ENCODE results near the gene ATCAY. TPM values are rescaled to one million over a fixed set of nuclear protein-coding genes. Genes with fewer than 3 reads are reported as not detected.

Gene ATCAY
- total RNA-seq, 1 experiment from 2014 or later = not detected

DNA sequence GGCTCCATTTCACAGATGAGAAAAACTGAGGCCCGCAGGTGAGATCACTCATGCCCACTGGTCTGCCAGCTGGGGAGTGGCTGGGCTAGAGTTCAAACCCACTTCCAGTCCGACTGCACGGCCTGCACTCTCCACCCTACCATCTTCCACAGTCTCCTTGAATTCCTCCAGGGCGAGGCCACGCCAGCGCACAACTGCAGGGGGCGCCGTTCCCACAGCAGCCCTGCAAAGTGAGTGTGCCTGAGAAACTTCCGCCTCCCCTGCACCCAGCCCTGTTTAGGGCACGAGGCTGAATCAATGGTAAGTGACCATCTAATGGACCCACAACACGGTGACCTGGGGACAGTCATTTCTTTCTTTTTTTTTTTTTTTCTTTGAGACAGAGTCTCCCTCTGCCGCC lies 829 bp upstream of the ATCAY start:
- intact Hi-C loops (cut with micrococcal nuclease) = no loop called here
- no peak for ATAC-seq
- no peak for DNase-seq
- H3F3A ChIP-seq (ENCODE audit: low read length, unreplicated experiment) = no peaks in the 10 kb centered on the region
- no peak overlapping the region for H2AFZ ChIP-seq (ENCODE audit: low read length)
- H3K4me3 ChIP-seq (ENCODE audit: low read length) = no peak overlapping the region
- no TSS peak for BruUV-seq (replicated peaks)
- H3K4me1 ChIP-seq (ENCODE audit: insufficient read depth, low read length) = no peaks in the 10 kb centered on the region
- POLR2A ChIA-PET (ENCODE audit: unreplicated experiment) = no interaction called here
- CTCF ChIA-PET = no interaction called here
- H3K9ac ChIP-seq (ENCODE audit: low read length) = no peak overlapping the region
- H3K27me3 ChIP-seq (ENCODE audit: low read length) = peaks cover 13% of the 10 kb centered on the region
- no peak for TF ChIP-seq EZH2phosphoT487 (IDR thresholded peaks at IDR 0.05; ENCODE audit: borderline replicate concordance, low read length)
- TF ChIP-seq, protein P1, sequence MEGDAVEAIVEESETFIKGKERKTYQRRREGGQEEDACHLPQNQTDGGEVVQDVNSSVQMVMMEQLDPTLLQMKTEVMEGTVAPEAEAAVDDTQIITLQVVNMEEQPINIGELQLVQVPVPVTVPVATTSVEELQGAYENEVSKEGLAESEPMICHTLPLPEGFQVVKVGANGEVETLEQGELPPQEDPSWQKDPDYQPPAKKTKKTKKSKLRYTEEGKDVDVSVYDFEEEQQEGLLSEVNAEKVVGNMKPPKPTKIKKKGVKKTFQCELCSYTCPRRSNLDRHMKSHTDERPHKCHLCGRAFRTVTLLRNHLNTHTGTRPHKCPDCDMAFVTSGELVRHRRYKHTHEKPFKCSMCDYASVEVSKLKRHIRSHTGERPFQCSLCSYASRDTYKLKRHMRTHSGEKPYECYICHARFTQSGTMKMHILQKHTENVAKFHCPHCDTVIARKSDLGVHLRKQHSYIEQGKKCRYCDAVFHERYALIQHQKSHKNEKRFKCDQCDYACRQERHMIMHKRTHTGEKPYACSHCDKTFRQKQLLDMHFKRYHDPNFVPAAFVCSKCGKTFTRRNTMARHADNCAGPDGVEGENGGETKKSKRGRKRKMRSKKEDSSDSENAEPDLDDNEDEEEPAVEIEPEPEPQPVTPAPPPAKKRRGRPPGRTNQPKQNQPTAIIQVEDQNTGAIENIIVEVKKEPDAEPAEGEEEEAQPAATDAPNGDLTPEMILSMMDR (conservative IDR thresholded peaks at IDR 0.05; ENCODE audit: low read depth, low read length) = no peak; the same call in 1 of the 2 replicates
- no peak for TF ChIP-seq EZH2 (IDR thresholded peaks at IDR 0.05; ENCODE audit: low read length, unreplicated experiment)
- H3K36me3 ChIP-seq (ENCODE audit: low read depth, low read length) = no peaks in the 10 kb centered on the region
- H3K4me2 ChIP-seq (ENCODE audit: low read length) = no peak overlapping the region
- no peaks in the 10 kb centered on the region for H3K9me3 ChIP-seq (ENCODE audit: low read length)
- no peak overlapping the region for H3K27ac ChIP-seq (ENCODE audit: low read length)
- H3K9me2 ChIP-seq (replicated peaks; ENCODE audit: low read length) = no peaks in the 10 kb centered on the region
- no peaks in the 10 kb centered on the region for H3K79me2 ChIP-seq (ENCODE audit: low read length)
- no peaks in the 10 kb centered on the region for H4K20me1 ChIP-seq (ENCODE audit: low read length)

DNA sequence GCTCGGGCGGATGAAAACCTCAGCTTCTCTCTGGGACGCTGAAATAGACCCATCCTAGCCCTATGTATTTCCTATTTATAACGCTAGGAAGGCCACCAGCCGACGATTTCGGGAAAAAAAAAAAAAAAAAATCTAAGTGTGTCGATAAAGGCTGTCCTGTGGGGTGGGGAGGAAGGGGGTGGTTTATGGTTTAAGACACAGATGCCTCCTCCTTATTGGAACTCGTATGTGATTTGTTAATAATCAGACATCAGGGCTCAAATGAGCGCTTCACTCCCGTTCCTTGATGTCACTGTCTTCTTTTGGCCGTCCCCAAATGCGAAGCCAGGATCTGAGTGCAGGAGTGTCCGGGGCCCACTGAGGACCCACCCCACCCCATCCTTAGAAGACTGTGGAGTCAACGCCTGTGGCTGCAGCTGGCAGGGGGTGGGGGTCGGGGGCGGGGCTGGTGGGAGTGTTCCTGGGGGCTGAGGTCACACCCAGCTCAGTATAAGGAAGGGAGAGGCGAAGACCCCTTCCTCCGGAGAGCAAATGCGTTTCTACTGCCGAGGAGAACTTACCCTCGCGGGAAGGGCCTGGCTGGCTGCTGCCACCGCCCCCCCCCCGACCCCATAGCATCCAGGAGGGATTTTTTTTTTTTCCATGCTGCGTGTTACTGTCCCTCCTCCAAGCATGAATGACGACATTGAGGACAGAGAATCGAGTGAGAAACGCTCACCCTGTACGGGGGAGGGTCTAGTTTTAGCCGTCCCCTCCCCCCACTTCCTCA lies 971 bp downstream of the ATCAY start:
- no peak overlapping the region for H3K4me2 ChIP-seq (ENCODE audit: low read length)
- CTCF ChIA-PET = no interaction called here
- POLR2A ChIA-PET (ENCODE audit: unreplicated experiment) = interaction anchor here (0.5 kb wide), 1 partner anchor 15 kb away, joined by 6 read pairs; no protein-coding TSS in a partner anchor

DNA sequence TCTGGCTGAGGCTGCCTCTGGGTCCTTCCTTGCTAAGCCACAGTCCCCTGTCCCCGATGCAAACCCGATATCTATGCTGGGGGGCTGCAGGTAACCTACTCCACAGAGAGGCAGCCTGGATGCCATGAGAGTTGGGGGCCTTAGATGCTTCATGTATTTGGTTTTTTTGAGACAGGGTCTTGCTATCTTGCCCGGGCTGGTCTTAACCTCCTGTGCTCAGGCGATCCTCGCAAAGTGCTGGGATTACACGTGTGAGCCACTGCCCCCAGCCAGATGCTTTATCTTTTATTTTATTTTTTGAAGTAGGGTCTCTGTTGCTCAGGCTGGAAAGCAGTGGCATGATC lies 1.5 kb downstream of the ATCAY start:
- POLR2A ChIA-PET (ENCODE audit: unreplicated experiment) = no interaction called here

More for the DNA sequence above, 971 bp downstream of the ATCAY start:
- no peak for DNase-seq
- Histone ChIP-seq H3K4me1 (ENCODE audit: insufficient read depth, low read length) (no peaks in the 10 kb centered on the region), H3F3A (ENCODE audit: low read length, unreplicated experiment) (no peaks in the 10 kb centered on the region), H3K4me3 (ENCODE audit: low read length) (no peak overlapping the region), H4K20me1 (ENCODE audit: low read length) (no peaks in the 10 kb centered on the region), H3K79me2 (ENCODE audit: low read length) (no peaks in the 10 kb centered on the region), H3K9me2 (replicated peaks; ENCODE audit: low read length) (no peaks in the 10 kb centered on the region), H3K9ac (ENCODE audit: low read length) (no peak overlapping the region), H3K27me3 (ENCODE audit: low read length) (peaks cover 13% of the 10 kb centered on the region), H3K36me3 (ENCODE audit: low read depth, low read length) (no peaks in the 10 kb centered on the region), H3K9me3 (ENCODE audit: low read length) (no peaks in the 10 kb centered on the region), H2AFZ (ENCODE audit: low read length) (no peak overlapping the region), H3K27ac (ENCODE audit: low read length) (no peak overlapping the region)
- no peak for ATAC-seq
- TF ChIP-seq EZH2phosphoT487 (IDR thresholded peaks at IDR 0.05; ENCODE audit: borderline replicate concordance, low read length) = no peak
- TF ChIP-seq, protein P1 (conservative IDR thresholded peaks at IDR 0.05; ENCODE audit: low read depth, low read length) = no peak
- no peak for TF ChIP-seq EZH2 (IDR thresholded peaks at IDR 0.05; ENCODE audit: low read length, unreplicated experiment)
- no TSS peak for BruUV-seq (replicated peaks)
- intact Hi-C loops (cut with micrococcal nuclease) = no loop called here

More for the DNA sequence above, 1.5 kb downstream of the ATCAY start:
- no peaks in the 10 kb centered on the region for H4K20me1 ChIP-seq (ENCODE audit: low read length)
- H3K4me3 ChIP-seq (ENCODE audit: low read length) = no peak overlapping the region
- no peaks in the 10 kb centered on the region for H3K9me3 ChIP-seq (ENCODE audit: low read length)
- no TSS peak for BruUV-seq (replicated peaks)
- H3K9me2 ChIP-seq (replicated peaks; ENCODE audit: low read length) = no peaks in the 10 kb centered on the region
- no peaks in the 10 kb centered on the region for H3K36me3 ChIP-seq (ENCODE audit: low read depth, low read length)
- intact Hi-C loops (cut with micrococcal nuclease) = no loop called here
- no peak for ATAC-seq
- H3K27ac ChIP-seq (ENCODE audit: low read length) = no peak overlapping the region
- TF ChIP-seq EZH2 (IDR thresholded peaks at IDR 0.05; ENCODE audit: low read length, unreplicated experiment) (no peak), EZH2phosphoT487 (IDR thresholded peaks at IDR 0.05; ENCODE audit: borderline replicate concordance, low read length) (no peak)
- TF ChIP-seq, protein P1 (conservative IDR thresholded peaks at IDR 0.05; ENCODE audit: low read depth, low read length) = no peak
- no peak overlapping the region for H3K9ac ChIP-seq (ENCODE audit: low read length)
- H3F3A ChIP-seq (ENCODE audit: low read length, unreplicated experiment) = no peaks in the 10 kb centered on the region
- H3K4me1 ChIP-seq (ENCODE audit: insufficient read depth, low read length) = no peaks in the 10 kb centered on the region
- no peak overlapping the region for H3K4me2 ChIP-seq (ENCODE audit: low read length)
- no peaks in the 10 kb centered on the region for H3K79me2 ChIP-seq (ENCODE audit: low read length)
- DNase-seq = no peak
- H2AFZ ChIP-seq (ENCODE audit: low read length) = no peak overlapping the region
- peaks cover 13% of the 10 kb centered on the region for H3K27me3 ChIP-seq (ENCODE audit: low read length)
- CTCF ChIA-PET = no interaction called here
